Upper lobe of left lung (tissue), 6 donors: ENCODE measurements around the gene DNAJB8. TPM values are rescaled to one million over a fixed set of nuclear protein-coding genes. Genes with fewer than 3 reads are reported as not detected.

Experiments
- ATAC-seq, 2 donors: fragments of 200-7000 bp; cut with Tn5 transposase; one replicate each; pipeline ENCODE4 v1.9.1; 2022; ENCODE audit warnings: mild to moderate bottlenecking in 2 of 2, moderate library complexity in 2 of 2; ENCODE audit not compliant: low FRiP score in 2 of 2
- DNase-seq, 2 donors: peaks; one replicate each; pipeline ENCODE4 v3.0.0-alpha.2; 2019 to 2020
- H3K27ac ChIP-seq, 4 donors: fragments of 200-600 bp; sonication (generic); one replicate each; pipeline ENCODE4 v1.5.1; 2016 to 2019
- H3K27me3 ChIP-seq, 4 donors: fragments of 200-600 bp; sonication (generic); one replicate each; pipeline ENCODE4 v1.5.1; 2017 to 2019
- H3K36me3 ChIP-seq, 4 donors: fragments of 200-600 bp; sonication (generic); one replicate each; pipeline ENCODE4 v1.5.1; 2016 to 2019
- H3K4me1 ChIP-seq, 4 donors: fragments of 200-600 bp; sonication (generic); one replicate each; pipeline ENCODE4 v1.5.1; 2018 to 2019
- H3K4me3 ChIP-seq, 4 donors: fragments of 200-600 bp; sonication (generic); one replicate each; pipeline ENCODE4 v1.5.1; 2017 to 2019; ENCODE audit warnings: mild to moderate bottlenecking in 2 of 4, moderate library complexity in 1 of 4
- H3K9me3 ChIP-seq, 4 donors: fragments of 200-600 bp; sonication (generic); one replicate each; pipeline ENCODE4 v1.5.1; 2018 to 2019
- CTCF ChIP-seq, 6 experiments: fragments of 450-650 bp in 4 of 6; fragments of 200-600 bp in 2 of 6; sonication (generic) in 2 of 6; IDR thresholded peaks; one replicate each; pipeline ENCODE4 v1.5.1; 2016 to 2019; ENCODE audit warnings: antibody characterized with exemption in 6 of 6
- EP300 ChIP-seq, 4 donors: sonication (generic); formaldehyde crosslinking; IDR thresholded peaks; one replicate each; pipeline ENCODE4 v1.5.1; 2017; ENCODE audit warnings: antibody characterized with exemption in 4 of 4, control low read depth in 2 of 4
- POLR2A ChIP-seq, 4 donors: fragments of 450-650 bp; IDR thresholded peaks; one replicate each; pipeline ENCODE4 v1.5.1; 2016 to 2017; ENCODE audit warnings: antibody characterized with exemption in 4 of 4, mild to moderate bottlenecking in 2 of 4
- POLR2AphosphoS5 ChIP-seq, 2 donors: sonication (generic); formaldehyde crosslinking; IDR thresholded peaks; one replicate each; pipeline ENCODE4 v1.5.1; 2017; ENCODE audit warnings: antibody characterized with exemption in 2 of 2
- WGBS, 2 donors: methylation state at CpG; one replicate each; pipeline ENCODE4 v1.1.5; 2017 to 2018; 5-methylcytosine and 5-hydroxymethylcytosine counted together
- total RNA-seq, 6 donors: library from RNA; depleted of rRNA in 4 of 6; stranded (reverse); fragments of >200 nt in 4 of 6; gene quantifications; one replicate each; pipeline versions ENCODE4 v1.1.0 to v1.2.1, GENCODE V29; 2016 to 2021
- donor health status: DM: no; HTN: no; CAD: no; lungs with moderate emphysema.
- donor health status: DM: no; HTN: yes; CAD: no; lungs with severe emphysema.

The DNAJB8 gene
- total RNA-seq, 6 donors from 2014 or later = not detected

- H3K36me3 ChIP-seq = no peaks in the 10 kb centered on the region
- WGBS, 2 donors = 80 to 83% methylated on average over 2 to 11 of the region's 11 CpGs
- TF ChIP-seq POLR2A (IDR thresholded peaks at IDR 0.05) (no peak), POLR2AphosphoS5 (IDR thresholded peaks at IDR 0.05) (no peak), EP300 (IDR thresholded peaks at IDR 0.05) (no peak), CTCF (IDR thresholded peaks at IDR 0.05) (no peak)
- no peaks in the 10 kb centered on the region for H3K9me3 ChIP-seq
- ATAC-seq (no peak), DNase-seq (no peak)
- H3K4me1 ChIP-seq = no peaks in the 10 kb centered on the region
- no peak overlapping the region for H3K4me3 ChIP-seq
- H3K27me3 ChIP-seq = no peaks in the 10 kb centered on the region
- no peak overlapping the region for H3K27ac ChIP-seq
Measured at GRCh38 chr3:128463354-128463753, 3.3 kb downstream of the DNAJB8 start.

GRCh38 chr3:128462931-128463330 is 3.8 kb downstream of the DNAJB8 start:
- no peaks in the 10 kb centered on the region for H3K4me1 ChIP-seq
- WGBS, 2 donors = 82 to 90% methylated on average over 19 to 20 of the region's 20 CpGs
- no peaks in the 10 kb centered on the region for H3K36me3 ChIP-seq
- DNase-seq (no peak), ATAC-seq (no peak)
- H3K27me3 ChIP-seq = no peaks in the 10 kb centered on the region
- no peaks in the 10 kb centered on the region for H3K9me3 ChIP-seq
- TF ChIP-seq CTCF (IDR thresholded peaks at IDR 0.05) (no peak), POLR2A (IDR thresholded peaks at IDR 0.05) (no peak), POLR2AphosphoS5 (IDR thresholded peaks at IDR 0.05) (no peak), EP300 (IDR thresholded peaks at IDR 0.05) (no peak)
- no peak overlapping the region for H3K27ac ChIP-seq
- H3K4me3 ChIP-seq = no peak overlapping the region

GRCh38 chr3:128462341-128462910 is 4.3 kb downstream of the DNAJB8 start:
- no peaks in the 10 kb centered on the region for H3K9me3 ChIP-seq
- no peak overlapping the region for H3K27ac ChIP-seq
- ATAC-seq = no peak
- no peaks in the 10 kb centered on the region for H3K27me3 ChIP-seq
- no peak overlapping the region for H3K4me3 ChIP-seq
- TF ChIP-seq EP300 (IDR thresholded peaks at IDR 0.05) = no peak
- no peak for TF ChIP-seq CTCF (IDR thresholded peaks at IDR 0.05)
- H3K4me1 ChIP-seq = no peaks in the 10 kb centered on the region
- DNase-seq = no peak
- no peaks in the 10 kb centered on the region for H3K36me3 ChIP-seq
- WGBS, 2 donors = 92 to 95% methylated on average over 19 to 22 of the region's 23 CpGs

GRCh38 chr3:128461731-128462130 is 5.0 kb downstream of the DNAJB8 start:
- WGBS, 2 donors = 80 to 84% methylated on average over 6 to 12 of the region's 12 CpGs
- DNase-seq (no peak), ATAC-seq (no peak)
- TF ChIP-seq POLR2AphosphoS5 (IDR thresholded peaks at IDR 0.05) (no peak), CTCF (IDR thresholded peaks at IDR 0.05) (no peak), POLR2A (IDR thresholded peaks at IDR 0.05) (no peak)
- Histone ChIP-seq H3K4me1 (no peaks in the 10 kb centered on the region), H3K27ac (no peak overlapping the region), H3K4me3 (no peak overlapping the region), H3K9me3 (no peaks in the 10 kb centered on the region), H3K27me3 (no peaks in the 10 kb centered on the region), H3K36me3 (no peaks in the 10 kb centered on the region)

- DNase-seq = no peak
- 79 to 93% methylated on average over 2 to 9 of the region's 9 CpGs for WGBS, 2 donors
- TF ChIP-seq POLR2A (IDR thresholded peaks at IDR 0.05) = no peak
- no peak for TF ChIP-seq EP300 (IDR thresholded peaks at IDR 0.05)
- TF ChIP-seq POLR2AphosphoS5 (IDR thresholded peaks at IDR 0.05) = no peak
- TF ChIP-seq CTCF (IDR thresholded peaks at IDR 0.05) = no peak
Measured at GRCh38 chr3:128459461-128459820, 7.2 kb downstream of the DNAJB8 start.

More at GRCh38 chr3:128459461-128459820, 7.2 kb downstream of the DNAJB8 start:
- Histone ChIP-seq H3K4me1 (no peaks in the 10 kb centered on the region), H3K9me3 (no peaks in the 10 kb centered on the region), H3K27me3 (no peaks in the 10 kb centered on the region), H3K36me3 (no peaks in the 10 kb centered on the region), H3K4me3 (no peak overlapping the region), H3K27ac (no peak overlapping the region)
- ATAC-seq = no peak
